Spleen (tissue), 11 donors: Measurements from ENCODE around the gene PLAGL1. TPM values are rescaled to one million over a fixed set of nuclear protein-coding genes. Genes with fewer than 3 reads are reported as not detected.
A peak's percentile ranks its signal among the peaks of the same experiment; 100 is the strongest.

Experiments
- DNase-seq: peaks from one replicate; pipeline ENCODE4 v3.0.0-alpha.2; 2020
- H3K27ac ChIP-seq, 8 donors: fragments of 200-600 bp; sonication (generic) in 7 of 8; 1 replicate in 4 of 8; 2 replicates in 4 of 8; pipeline versions ENCODE4 v1.5.0 to v1.8.0; 2016 to 2021; ENCODE audit warnings: inconsistent platforms in 4 of 8, mild to moderate bottlenecking in 4 of 8, moderate library complexity in 1 of 8
- H3K27me3 ChIP-seq, 7 donors: fragments of 200-600 bp; sonication (generic) in 6 of 7; replicated peaks in 1 of 7; 1 replicate in 4 of 7; 2 replicates in 3 of 7; pipeline versions ENCODE4 v1.5.0 to v1.8.0; 2016 to 2021; ENCODE audit warnings: inconsistent platforms in 3 of 7, mild to moderate bottlenecking in 1 of 7
- H3K36me3 ChIP-seq, 6 donors: fragments of 200-600 bp; sonication (generic) in 5 of 6; 1 replicate in 4 of 6; 2 replicates in 2 of 6; pipeline versions ENCODE4 v1.5.0 to v1.8.0; 2016 to 2021; ENCODE audit warnings: inconsistent platforms in 2 of 6
- H3K4me1 ChIP-seq, 6 donors: fragments of 200-600 bp; sonication (generic) in 5 of 6; 1 replicate in 3 of 6; 2 replicates in 3 of 6; pipeline versions ENCODE4 v1.5.0 to v1.8.0; 2016 to 2021; ENCODE audit warnings: inconsistent platforms in 3 of 6
- H3K4me3 ChIP-seq, 8 donors: fragments of 200-600 bp; sonication (generic) in 7 of 8; 1 replicate in 4 of 8; 2 replicates in 4 of 8; pipeline versions ENCODE4 v1.5.0 to v1.8.0; 2016 to 2021; ENCODE audit warnings: inconsistent platforms in 4 of 8, mild to moderate bottlenecking in 4 of 8, moderate library complexity in 2 of 8
- H3K9me3 ChIP-seq, 8 donors: fragments of 200-600 bp; sonication (generic) in 7 of 8; 1 replicate in 4 of 8; 2 replicates in 4 of 8; pipeline versions ENCODE4 v1.5.0 to v1.8.0; 2016 to 2021; ENCODE audit warnings: inconsistent platforms in 4 of 8
- CTCF ChIP-seq, 11 experiments: fragments of 200-600 bp in 7 of 11; fragments of 450-650 bp in 4 of 11; sonication (generic) in 4 of 11; IDR thresholded peaks in 8 of 11; conservative IDR thresholded peaks in 3 of 11; 1 replicate in 7 of 11; 2 replicates in 4 of 11; pipeline versions ENCODE4 v1.4.0 to v1.8.0; 2016 to 2021; ENCODE audit warnings: antibody characterized with exemption in 11 of 11, inconsistent platforms in 4 of 11, mild to moderate bottlenecking in 1 of 11
- POLR2A ChIP-seq, 3 donors: fragments of 450-650 bp; IDR thresholded peaks; one replicate each; pipeline ENCODE4 v1.5.1; 2017; ENCODE audit warnings: antibody characterized with exemption in 3 of 3, mild to moderate bottlenecking in 1 of 3
- POLR2AphosphoS5 ChIP-seq, 3 donors: sonication (generic); formaldehyde crosslinking; IDR thresholded peaks; one replicate each; pipeline ENCODE4 v1.5.1; 2017; ENCODE audit warnings: antibody characterized with exemption in 3 of 3
- WGBS, 5 donors: extraction: QIAGEN DNeasy Blood & Tissue Kit in 3 of 5; methylation state at CpG; one replicate each; pipeline versions ENCODE4 v1.1.5 to v1.1.7; 2013 to 2018; 5-methylcytosine and 5-hydroxymethylcytosine counted together
- intact Hi-C: fragments of 100-400 bp; cut with DNase I; formaldehyde crosslinking; loops from one replicate; pipeline ENCODE4 v1.15.0; 2023; ENCODE audit warnings: low total_unique reads
- polyA plus RNA-seq, 3 donors: library from polyadenylated mRNA; stranded (reverse); fragments of 200-250 nt; gene quantifications; one replicate each; pipeline ENCODE4 v1.2.1, GENCODE V29; 2013
- total RNA-seq, 7 donors: library from RNA; depleted of rRNA in 3 of 7; stranded (reverse); fragments of >200 nt in 3 of 7; fragmentation: NEBNext Ultra II Directional in 4 of 7; extraction: Animal tissue kit (Norgen Biotek cat#: 25700) in 4 of 7; gene quantifications; one replicate each; pipeline versions ENCODE4 v1.1.0 to v1.2.1, GENCODE V29; 2016 to 2021
- donor health status: healthy with polysubstance abuse.
- donor health status: DM: no; HTN: no; CAD: no; lungs with moderate emphysema.
- donor health status: DM: no; HTN: no; CAD: no.
- donor health status: Bipolar disorder and iron deficiency.
- donor health status: healthy.
- donor health status: DM: no; HTN: no; CAD: no.
- donor health status: DM: yes; HTN: yes; CAD: no.

PLAGL1 gene
- total and polyA plus RNA-seq, 10 donors, result 7.1 to 34.4 (median 25.3) TPM

- intact Hi-C loops, result no loop called here
- no peak for DNase-seq
These were observed 49.1 kb downstream of the PLAGL1 start for GRCh38 chr6:143958839-143959399.

GRCh38 chr6:143957679-143958274 is 50.3 kb downstream of the PLAGL1 start:
- intact Hi-C loops, result no loop called here
- Histone ChIP-seq H3K4me3 (no peak overlapping the region), H3K9me3 (no peaks in the 10 kb centered on the region), H3K27ac (no peak overlapping the region), H3K4me1 (peaks cover 0 to 2% (median 0%) of the 10 kb centered on the region in 6 donors), H3K27me3 (no peaks in the 10 kb centered on the region), H3K36me3 (peaks cover 0 to 17% (median 0%) of the 10 kb centered on the region in 6 donors)
- no peak for TF ChIP-seq POLR2A (IDR thresholded peaks at IDR 0.05)
- TF ChIP-seq CTCF (IDR thresholded peaks at IDR 0.05 in 8 of 11, conservative IDR thresholded peaks at IDR 0.05 in 3 of 11), result no peak
- no peak for TF ChIP-seq POLR2AphosphoS5 (IDR thresholded peaks at IDR 0.05)
- 83 to 92% (median 84%) methylated on average over 4 of the region's 4 CpGs for WGBS, 5 donors
- no peak for DNase-seq

More at GRCh38 chr6:143958839-143959399, 49.1 kb downstream of the PLAGL1 start:
- TF ChIP-seq POLR2AphosphoS5 (IDR thresholded peaks at IDR 0.05) (peak in 1 of 3 donors; percentile 10), CTCF (IDR thresholded peaks at IDR 0.05 in 8 of 11, conservative IDR thresholded peaks at IDR 0.05 in 3 of 11) (no peak)
- Histone ChIP-seq H3K4me1 (peaks cover 0 to 9% (median 0%) of the 10 kb centered on the region in 6 donors), H3K27me3 (no peaks in the 10 kb centered on the region), H3K4me3 (no peak overlapping the region), H3K9me3 (no peaks in the 10 kb centered on the region), H3K27ac (no peak overlapping the region), H3K36me3 (peaks cover 0 to 20% (median 0%) of the 10 kb centered on the region in 6 donors)
- whole genome bisulfite sequencing, 5 donors, result 85 to 94% (median 90%) methylated on average over 11 of the region's 11 CpGs

- 79 to 95% (median 91%) methylated on average over 8 of the region's 8 CpGs for WGBS, 5 donors
- intact Hi-C loops, result no loop called here
- DNase-seq, result no peak
- no peaks in the 10 kb centered on the region for H3K27me3 ChIP-seq
- no peaks in the 10 kb centered on the region for H3K4me1 ChIP-seq
- TF ChIP-seq CTCF (IDR thresholded peaks at IDR 0.05 in 8 of 11, conservative IDR thresholded peaks at IDR 0.05 in 3 of 11) (no peak), POLR2A (IDR thresholded peaks at IDR 0.05) (no peak), POLR2AphosphoS5 (IDR thresholded peaks at IDR 0.05) (no peak)
- H3K4me3 ChIP-seq, result no peak overlapping the region
- peaks cover 0 to 17% (median 0%) of the 10 kb centered on the region in 6 donors for H3K36me3 ChIP-seq
- H3K27ac ChIP-seq, result no peak overlapping the region
- no peaks in the 10 kb centered on the region for H3K9me3 ChIP-seq
These were observed 52.1 kb downstream of the PLAGL1 start for GRCh38 chr6:143955971-143956370.

GRCh38 chr6:143953922-143954321 is 54.1 kb downstream of the PLAGL1 start:
- no peak for TF ChIP-seq CTCF (IDR thresholded peaks at IDR 0.05 in 8 of 11, conservative IDR thresholded peaks at IDR 0.05 in 3 of 11)
- TF ChIP-seq POLR2AphosphoS5 (IDR thresholded peaks at IDR 0.05), result no peak
- no peak for TF ChIP-seq POLR2A (IDR thresholded peaks at IDR 0.05)
- intact Hi-C loops, result no loop called here
- no peaks in the 10 kb centered on the region for H3K27me3 ChIP-seq
- no peak for DNase-seq
- peaks cover 0 to 7% (median 0%) of the 10 kb centered on the region in 6 donors for H3K36me3 ChIP-seq
- H3K9me3 ChIP-seq, result no peaks in the 10 kb centered on the region
- H3K4me3 ChIP-seq, result no peak overlapping the region
- no peaks in the 10 kb centered on the region for H3K4me1 ChIP-seq
- 79 to 94% (median 89%) methylated on average over 4 of the region's 4 CpGs for WGBS, 5 donors
- no peak overlapping the region for H3K27ac ChIP-seq
